Esophagus squamous epithelium (tissue), 4 donors: Measurements from ENCODE around the gene SLC1A4.

Experiments
- POLR2A ChIP-seq, 4 donors: fragments of 450-650 bp; IDR thresholded peaks; one replicate each; pipeline ENCODE4 v1.6.1; 2017; ENCODE audit warnings: antibody characterized with exemption in 4 of 4, mild to moderate bottlenecking in 4 of 4, moderate library complexity in 3 of 4
- TF ChIP-seq, protein P1 (sequence below), 6 experiments: fragments of 450-650 bp in 4 of 6; fragments of 200-600 bp in 2 of 6; sonication (generic) in 2 of 6; IDR thresholded peaks; one replicate each; pipeline ENCODE4 v1.5.1; 2016 to 2019; ENCODE audit warnings: antibody characterized with exemption in 6 of 6, mild to moderate bottlenecking in 4 of 6, moderate library complexity in 4 of 6

DNA sequence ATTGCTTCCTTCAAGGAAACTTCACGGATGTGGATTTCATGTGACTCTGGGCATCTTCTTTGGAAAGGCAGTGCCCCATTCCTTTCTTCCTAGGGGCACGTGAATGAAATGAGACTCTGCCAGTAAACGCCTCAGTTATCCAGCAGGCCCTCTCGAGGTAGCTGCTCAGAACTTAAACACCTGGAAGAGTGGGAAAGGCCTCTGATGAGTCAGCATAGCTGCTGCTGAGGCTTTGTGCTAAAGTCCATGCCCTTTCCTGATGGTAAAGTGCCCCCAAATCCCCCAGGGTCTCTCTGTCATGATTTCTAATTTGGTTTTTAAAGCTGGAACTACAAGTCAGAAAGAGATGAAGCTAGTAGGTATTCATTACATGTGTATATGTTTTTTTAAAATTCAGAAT, 3.8 kb downstream of the SLC1A4 start:
- TF ChIP-seq, protein P1, sequence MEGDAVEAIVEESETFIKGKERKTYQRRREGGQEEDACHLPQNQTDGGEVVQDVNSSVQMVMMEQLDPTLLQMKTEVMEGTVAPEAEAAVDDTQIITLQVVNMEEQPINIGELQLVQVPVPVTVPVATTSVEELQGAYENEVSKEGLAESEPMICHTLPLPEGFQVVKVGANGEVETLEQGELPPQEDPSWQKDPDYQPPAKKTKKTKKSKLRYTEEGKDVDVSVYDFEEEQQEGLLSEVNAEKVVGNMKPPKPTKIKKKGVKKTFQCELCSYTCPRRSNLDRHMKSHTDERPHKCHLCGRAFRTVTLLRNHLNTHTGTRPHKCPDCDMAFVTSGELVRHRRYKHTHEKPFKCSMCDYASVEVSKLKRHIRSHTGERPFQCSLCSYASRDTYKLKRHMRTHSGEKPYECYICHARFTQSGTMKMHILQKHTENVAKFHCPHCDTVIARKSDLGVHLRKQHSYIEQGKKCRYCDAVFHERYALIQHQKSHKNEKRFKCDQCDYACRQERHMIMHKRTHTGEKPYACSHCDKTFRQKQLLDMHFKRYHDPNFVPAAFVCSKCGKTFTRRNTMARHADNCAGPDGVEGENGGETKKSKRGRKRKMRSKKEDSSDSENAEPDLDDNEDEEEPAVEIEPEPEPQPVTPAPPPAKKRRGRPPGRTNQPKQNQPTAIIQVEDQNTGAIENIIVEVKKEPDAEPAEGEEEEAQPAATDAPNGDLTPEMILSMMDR (IDR thresholded peaks at IDR 0.05) = no peak
- no peak for TF ChIP-seq POLR2A (IDR thresholded peaks at IDR 0.05)
